Measurements from ENCODE around the gene BICRAL.
A peak's percentile ranks its signal among the peaks of the same experiment; 100 is the strongest.
"Not testable (repeated sequence)": the region's sequence is repeated elsewhere in the genome, so short reads cannot be mapped to it uniquely, and the experiment has no call there.

The BICRAL gene

DNA sequence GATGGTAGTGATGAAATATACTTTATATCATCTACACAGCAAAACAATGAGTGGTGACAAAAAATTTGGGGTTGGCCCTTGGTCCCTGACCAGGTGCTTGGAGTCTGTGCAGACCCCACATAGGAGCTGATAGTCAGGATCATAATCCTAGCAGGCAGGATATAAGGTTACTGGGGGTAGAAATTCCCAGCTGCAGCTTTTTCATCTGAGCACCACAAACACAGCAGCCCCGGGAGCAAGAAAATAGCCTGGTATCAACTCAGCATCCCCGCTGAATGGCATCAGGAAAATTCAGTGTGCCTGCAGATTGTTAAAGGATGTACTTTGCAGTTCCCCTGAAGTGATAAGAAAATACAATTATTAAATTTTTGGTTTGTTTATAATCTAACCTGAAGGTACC, 69.7 kb downstream of the BICRAL start:
- no peak for DNase-seq

DNA sequence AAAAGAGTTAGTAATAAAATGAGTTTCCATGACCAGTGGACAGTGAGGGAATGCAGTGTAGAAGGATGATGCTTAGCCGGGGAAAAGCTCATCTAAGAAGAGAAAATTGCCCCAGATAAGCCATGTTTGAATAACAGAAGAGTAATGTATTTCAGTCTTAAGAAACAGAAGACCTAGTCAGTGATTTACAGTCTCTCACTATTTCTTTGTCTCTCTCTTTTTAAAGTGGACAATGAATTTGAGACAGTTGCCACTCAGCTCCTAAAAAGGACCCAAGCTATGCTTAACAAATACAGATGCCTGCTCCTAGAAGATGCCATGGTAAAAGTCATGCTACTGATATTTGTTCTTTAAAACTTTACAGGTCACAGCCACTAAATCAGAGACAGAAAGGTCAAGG, 78.2 kb downstream of the BICRAL start:
- no peak for DNase-seq

DNA sequence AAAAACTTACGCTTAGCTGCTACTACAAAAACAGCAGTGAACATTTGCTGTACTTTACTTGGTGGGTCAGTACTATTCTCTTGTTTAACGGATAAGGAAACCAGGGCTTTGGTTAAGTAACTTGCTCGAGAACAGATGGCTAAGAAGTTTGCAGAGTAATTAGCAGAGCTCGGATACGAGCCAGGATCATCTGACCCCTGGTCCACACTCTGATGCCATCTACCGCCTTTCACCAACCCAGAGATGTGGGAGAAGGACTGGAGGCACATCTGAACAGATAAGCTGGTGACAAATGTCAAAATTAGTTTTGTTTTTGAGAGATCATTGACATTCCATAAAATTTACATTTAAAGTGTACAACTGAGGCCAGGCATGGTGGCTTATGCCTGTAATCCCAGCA, 78.6 kb downstream of the BICRAL start:
- DNase-seq = no peak

DNA sequence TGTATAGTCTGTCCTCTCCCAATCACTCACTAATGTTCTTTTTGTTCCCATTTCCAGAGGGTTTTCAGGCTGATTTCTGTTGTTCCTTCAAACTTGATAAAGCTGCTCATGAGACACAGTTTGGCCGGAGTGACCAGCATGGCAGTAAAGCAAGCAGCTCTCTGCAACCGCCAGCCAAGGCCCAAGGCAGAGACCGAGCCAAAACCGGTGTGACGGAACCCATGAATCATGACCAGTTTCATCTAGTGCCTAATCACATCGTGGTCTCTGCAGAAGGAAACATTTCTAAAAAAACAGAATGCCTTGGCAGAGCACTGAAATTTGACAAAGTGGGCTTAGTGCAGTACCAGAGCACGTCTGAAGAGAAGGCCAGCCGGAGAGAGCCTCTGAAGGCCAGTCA, 82.8 kb downstream of the BICRAL start:
- DNase-seq = no peak

DNA sequence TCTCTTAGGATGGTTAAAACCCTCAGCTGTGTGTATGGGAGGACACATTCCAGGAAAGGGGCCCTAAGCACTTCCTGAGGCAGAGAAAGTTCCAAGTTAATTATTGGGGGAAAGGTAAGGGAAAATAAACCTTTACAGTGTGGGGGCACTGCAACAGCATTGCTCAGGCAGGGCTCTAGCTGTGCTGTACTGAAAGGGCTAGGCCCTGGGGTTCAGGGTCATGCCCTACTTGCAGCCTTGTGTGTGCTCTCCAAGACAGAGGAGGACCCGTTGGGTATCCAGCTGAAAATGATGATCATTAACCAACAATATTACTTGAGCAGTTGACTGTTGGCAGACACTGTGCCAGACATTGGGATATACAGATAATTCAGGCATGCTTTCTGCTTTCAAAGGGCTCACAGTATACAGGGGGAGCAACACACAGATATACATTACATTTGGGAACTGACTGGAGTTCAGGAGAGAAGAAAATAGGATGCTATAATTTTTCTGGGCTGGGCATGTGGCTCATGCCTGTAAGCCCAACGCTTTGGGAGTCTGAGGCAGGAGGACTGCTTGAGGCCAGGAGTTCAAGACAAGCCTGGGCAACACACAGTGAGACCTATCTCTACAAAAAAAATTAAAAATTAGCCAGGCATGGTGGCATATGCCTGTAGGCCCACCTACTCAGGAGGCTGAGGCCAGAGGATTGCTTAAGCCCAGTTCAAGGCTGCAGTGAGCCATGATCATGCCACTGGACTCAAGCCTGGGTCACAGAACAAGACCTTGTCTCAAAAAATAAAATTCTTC, 88.5 kb downstream of the BICRAL start:
- no peak for DNase-seq

DNA sequence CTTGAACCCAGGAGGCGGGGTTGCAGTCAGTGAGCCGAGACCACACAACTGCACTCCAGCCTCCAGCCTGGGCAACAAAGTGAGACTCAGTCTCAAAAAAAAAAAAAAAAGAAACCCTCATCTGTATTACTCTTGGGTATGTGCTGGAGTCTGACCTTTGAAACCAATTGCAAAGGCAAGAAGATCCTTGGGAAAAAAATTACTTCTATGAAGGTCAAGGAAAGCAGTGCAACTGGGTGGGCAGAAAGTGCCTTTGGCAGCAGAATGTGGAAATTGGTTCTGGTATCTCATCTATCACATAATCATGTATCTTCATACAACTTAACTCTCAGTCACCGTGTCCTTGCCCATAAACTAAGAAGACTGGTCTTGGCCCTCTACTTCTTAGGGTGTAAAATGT, 89.9 kb downstream of the BICRAL start:
- no peak for DNase-seq

DNA sequence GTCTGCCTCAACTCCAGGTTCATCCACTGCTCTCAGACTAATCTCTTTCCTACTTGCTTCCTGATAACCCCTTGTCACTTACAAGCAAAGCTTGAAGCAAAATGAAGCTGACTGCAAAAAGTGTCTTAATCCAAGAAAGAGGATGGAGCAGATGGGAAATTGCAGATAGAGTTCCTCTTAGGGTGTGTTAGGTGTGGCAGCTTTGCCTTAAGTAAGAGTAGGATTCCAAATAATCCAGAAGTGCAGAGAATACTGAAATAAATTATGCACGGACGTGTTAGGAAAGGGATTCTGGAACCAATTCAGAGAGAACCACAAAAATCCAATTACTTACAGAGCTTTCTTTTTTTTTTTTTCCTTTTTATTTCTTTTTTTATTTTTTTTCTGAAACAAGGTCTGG, 91.5 kb downstream of the BICRAL start:
- DNase-seq = no peak

DNA sequence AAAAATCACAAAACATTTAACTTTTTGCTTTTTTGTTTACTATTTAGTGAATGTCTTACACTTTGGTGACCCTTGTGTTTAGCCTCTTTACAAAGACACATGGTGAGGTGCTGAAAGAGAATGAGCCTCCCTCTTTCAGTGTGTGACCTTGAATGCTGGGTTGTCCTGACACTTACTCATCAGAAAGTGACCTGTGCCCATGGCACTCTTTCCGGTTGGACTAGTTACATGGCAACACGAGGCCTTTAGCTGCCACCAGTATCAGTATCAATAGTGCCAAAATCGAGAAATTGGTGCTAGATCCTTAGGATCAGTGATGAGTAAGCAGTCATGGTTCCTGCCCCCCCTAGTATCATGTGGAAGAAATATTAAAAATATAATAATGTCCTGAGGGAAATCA, 95.8 kb downstream of the BICRAL start:
- DNase-seq = no peak

DNA sequence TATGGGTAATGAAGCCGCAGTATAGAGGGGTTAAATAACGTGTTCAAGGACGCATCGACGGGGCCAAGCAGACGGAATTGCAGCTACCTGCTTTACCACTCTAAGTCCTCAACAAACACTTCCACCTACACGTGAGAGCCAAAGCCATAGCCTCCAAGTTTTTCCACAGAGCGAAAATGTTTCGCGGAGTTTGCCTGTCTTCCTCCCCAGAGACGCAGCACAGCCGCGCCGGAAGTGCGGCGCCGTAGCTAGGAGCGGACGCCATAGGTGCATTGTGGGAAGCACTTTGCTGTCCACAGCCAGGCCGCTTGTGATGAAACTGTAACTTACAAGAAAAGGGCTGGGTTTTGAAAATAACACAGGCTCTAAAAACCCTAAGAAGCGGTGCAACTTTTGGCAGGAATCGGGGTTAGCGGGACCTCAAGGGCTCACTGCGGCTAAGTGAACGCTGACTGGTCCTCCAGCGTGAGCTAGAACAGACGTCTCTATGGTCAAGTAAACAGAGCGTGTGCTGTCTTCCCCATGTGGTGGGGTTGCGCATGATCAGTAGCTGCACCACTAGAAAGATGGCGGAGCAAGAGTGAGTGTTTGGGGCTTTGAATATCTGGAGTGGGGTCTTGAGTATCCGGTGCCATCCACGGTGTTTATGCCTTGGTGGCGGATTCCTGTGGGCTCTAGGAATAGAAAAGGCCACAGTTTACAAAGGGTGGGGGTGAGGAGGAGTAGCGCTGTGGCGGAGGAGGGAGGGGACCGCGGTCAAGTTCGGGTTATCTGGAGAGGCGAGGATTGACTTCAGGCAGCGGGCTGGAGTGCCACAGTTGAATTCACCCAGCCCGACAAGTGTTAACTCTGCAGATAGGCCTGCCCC, 97.8 kb downstream of the BICRAL start, which contains the start of gene RPL7L1:
Gene RPL7L1, plus strand, starts transcription at position 245 of the 868 bp plus-strand sequence. Its CDS starts 295 bp downstream, at position 540.
- peak; percentile 67 to 87 (median 82) for DNase-seq

DNA sequence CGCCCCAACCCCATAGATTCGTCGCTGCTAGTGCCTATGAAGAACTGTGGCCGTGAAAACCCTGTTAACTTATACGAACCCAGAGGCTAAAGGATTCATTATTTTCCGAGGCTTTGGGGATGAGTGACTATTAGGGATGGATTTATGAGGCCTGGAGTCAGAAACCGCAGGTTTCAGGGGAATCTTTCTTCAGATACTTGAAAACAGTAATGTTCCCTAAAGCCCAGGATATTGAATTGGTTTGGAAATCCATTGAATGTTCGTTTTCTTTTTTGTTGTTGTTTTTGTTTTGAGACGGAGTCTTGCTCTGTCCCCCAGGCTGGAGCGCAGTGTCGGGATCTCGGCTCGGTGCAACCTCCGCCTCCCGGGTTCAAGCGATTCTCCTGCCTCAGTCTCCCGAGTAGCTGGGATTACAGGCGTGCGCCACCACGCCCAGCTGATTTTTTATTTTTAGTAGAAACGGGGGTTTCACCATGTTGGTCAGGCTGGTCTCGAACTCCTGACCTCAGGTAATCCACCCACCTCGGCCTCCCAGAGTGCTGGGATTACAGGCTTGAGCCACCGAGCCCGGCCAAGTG, 98.5 kb downstream of the BICRAL start:
- DNase-seq = not testable (repeated sequence)

DNA sequence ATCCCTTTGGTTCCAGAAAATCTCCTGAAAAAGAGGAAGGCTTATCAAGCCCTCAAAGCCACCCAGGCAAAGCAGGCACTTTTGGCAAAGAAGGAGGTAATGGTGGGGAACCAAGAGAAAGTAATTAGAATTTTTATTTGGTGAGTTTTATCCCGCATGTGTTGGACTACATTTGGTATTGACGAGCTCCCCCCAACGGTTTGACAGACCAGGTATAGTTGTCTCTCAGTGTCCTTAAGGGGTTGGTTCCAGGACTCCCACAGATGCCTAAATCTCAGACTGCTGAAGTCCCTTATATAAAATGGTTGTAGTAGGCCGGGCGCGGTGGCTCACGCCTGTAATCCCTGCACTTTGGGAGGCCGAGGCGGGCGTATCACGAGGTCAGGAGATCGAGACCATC, 99.0 kb downstream of the BICRAL start:
- DNase-seq = not testable (repeated sequence)

DNA sequence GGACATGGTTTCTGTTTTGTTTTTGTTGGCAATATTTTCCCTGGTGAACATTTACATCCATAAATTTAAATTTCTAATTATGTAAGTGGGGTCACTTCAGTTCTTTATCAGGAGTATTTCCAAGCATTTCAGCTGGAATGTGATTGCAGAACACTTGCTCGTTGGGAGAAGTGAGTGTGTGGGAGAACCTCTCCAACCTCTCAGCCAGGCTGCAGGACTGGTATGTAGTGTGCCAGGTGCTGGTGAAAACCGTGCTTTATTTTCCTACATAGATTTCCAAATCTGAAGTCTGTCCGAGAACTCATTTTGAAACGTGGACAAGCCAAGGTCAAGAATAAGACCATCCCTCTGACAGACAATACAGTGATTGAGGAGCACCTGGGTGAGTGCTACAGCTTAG, 103.8 kb downstream of the BICRAL start:
- DNase-seq = no peak

DNA sequence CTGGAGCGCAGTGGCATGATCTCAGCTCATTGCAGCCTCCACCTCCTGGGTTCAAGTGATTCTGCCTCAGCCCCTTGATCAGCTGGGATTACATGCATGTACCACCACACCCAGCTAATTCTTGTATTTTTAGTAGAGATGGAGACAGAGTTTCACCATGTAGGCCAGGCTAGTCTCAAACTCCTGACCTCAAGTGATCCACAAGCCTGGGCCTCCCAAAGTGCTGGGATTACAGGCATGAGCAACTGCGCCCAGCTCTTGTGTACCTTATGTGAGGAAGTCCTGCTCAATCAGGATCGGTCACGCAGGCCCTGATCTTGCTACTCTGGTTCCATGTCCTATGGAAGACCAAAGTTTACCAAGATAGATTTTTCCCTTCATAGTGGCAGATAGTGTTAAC, 106.3 kb downstream of the BICRAL start:
- DNase-seq = not testable (repeated sequence)

DNA sequence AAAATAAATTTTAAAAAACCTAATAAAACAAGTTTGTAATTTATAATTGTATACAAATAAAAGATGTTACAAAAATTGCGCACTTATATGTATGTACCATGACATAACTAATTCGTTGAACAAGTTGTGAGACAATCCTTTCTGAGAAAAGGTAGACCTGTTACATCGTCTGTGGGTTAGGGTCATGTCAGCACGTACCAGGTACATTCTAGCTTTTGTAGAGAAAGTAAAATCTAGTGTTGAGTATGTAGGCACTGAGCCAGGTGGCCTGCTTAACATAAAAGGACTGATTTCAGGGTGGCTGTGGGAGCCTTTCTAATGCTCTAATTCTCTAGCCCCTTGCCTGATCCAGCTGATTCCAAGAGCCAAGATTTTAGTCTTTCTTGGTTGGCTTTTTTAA, 108.0 kb downstream of the BICRAL start:
- DNase-seq = no peak

DNA sequence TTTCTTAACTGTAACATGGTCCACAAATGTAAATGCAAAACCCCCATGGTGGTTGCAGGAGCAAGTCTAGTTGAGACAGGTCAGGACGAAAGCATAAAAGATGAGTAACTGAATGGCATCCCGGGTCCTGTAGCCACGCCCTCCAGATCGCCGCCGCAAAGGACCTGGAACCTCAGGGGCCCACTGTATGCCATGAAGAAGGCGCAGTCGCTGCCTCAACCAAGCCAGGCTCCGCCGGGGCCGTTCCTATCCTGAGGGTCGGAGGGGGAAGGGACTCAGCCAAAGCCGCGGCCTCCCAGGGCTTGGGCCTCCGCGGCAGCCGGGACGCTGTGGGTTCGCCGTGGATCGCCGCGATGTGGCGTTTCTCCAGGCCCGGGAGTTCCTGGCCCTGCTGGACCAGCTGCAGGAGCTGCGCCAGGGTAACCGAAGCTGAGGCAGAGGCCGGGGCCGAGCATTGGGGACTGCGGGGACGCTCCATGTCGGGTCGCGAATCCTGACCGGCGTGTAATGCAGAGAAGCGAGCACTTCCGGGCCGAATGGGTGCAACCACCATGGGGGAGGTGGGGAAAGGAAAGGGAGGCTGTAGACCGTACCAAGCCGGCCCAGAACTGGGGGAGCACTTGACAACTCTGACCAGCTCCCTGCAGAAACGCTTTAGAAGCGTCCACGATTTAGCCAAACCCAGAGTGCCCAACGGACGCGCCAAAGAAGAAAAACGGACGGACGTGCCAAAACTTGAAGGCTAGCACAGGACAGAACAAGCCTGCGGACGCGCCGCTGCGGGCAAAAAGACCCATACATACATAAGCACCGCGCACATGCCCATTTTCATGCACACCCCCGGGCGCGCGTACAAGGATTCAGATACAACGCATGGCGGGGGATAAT, 108.7 kb downstream of the BICRAL start:
- peak; percentile 67 to 80 (median 73) for DNase-seq

DNA sequence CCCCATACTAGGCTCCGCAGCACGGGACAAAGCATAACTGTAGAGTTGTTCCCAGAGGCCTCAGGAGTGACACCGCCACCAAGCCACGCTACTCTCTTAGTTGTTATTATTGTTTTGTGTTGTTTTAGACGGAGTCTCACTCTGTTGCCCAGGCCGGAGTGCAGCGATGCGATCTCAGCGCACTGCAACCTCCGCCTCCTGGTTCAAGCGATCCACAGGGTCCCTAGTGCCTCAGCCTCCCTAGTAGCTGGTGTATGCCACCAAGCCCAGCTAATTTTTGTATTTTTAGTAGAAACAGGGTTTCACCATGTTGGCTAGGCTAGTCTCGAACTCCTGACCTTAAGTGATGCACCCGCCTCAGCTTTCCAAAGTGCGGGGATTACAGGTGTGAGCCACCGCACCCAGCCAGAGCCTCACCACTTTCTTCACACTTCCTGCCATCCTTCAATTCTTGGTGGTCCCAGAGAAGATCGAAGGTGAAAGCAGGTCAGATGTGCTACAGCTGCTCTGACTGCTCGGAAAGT, 109.4 kb downstream of the BICRAL start:
- DNase-seq = no peak

DNA sequence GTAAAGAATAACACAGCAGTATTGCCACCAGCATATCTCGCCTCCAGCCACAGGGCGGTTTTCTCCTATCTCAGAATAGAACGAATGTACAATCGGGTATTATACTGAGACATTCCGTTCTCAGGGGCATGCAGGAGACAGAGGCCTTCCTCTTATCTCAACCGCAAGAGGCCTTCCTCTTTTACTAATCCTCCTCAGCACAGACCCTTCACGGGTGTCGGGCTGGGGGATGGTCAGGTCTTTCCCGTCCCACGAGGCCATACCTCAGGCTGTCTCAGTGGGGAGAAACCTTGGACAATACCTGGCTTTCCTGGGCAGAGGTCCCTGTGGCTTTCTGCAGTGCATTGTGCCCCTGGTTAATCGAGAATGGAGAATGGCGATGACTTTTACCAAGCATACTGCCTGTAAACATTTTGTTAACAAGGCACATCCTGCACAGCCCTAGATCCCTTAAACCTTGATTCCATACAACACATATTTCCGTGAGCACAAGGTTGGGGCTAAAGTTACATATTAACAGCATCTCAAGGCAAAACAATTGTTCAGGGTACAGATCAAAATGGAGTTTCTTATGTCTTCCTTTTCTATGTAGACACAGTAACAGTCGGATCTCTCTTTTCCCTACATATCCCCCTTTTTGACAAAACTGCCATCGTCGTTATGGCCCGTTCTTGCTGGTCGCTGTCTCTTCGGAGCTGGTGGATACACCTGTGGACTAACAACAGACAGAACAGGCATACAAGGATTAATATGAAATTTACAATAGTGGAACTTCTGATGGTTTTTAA, 112.4 kb downstream of the BICRAL start:
- not testable (repeated sequence) for DNase-seq

DNA sequence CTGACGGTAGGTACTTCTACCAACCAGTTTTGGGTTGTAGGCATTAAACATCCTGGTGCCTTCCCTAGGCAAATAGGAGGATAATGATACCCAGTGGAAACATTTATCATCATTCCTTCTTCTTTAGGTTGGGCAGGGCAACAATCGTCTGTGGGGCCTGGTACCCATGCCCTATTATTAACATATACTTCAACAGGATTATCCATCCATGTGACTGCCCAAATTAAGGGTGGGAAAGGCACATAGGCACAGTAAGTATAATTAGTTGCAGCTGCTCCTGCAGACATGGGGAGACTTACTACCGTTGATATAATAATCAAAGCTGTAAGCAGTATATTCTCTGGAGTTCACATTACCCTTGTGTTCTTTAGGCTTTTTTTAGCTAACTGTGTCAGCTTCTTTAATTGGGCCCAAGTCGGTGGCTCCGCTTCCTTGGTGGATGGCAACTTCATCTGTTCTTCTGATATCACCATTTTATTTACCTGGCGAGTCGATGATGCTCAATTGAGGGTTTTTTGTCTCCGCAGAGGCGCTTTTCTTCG, 114.4 kb downstream of the BICRAL start:
- no peak for DNase-seq

DNA sequence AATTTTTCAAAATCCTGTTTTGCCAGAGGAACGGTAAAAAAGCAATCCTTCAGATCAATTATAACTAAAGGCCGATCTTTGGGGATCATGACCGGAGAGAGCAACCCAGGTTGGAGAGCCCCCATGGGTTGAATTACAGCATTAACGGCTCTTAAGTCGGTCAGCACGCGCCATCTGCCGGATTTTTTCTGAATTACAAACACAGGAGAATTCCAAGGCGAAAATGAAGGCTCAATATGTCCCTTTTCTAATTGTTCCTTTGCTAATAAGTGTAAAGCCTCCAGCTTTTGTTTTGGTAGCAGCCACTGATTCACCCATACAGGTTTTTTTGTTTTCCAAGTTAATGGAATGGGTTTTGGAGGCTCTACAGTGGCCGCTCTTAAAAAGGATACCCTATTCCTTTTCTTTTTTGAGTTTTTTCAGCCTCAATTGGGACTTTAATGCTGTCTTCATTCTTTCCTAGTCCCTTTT, 117.1 kb downstream of the BICRAL start:
- DNase-seq = peak; percentile 8 to 39 (median 32)

DNA sequence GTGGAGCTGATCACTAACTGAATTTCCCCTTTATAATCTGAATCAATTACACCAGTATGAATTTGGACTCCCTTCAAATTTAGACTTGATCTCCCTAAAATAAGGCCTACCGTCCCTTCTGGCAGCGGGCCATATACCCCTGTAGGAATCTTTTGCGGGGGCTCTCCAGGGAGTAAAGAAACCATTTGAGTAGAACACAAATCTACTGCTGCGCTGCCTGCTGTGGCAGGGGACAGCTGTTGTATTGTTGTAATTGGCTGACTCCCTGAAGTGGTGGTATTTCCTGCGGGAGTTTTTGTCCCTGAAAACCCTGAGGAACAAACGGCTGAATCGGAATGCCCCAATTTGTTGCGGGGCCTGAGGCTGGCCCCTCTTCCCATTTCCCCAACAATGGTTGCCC, 118.0 kb downstream of the BICRAL start:
- no peak for DNase-seq

DNA sequence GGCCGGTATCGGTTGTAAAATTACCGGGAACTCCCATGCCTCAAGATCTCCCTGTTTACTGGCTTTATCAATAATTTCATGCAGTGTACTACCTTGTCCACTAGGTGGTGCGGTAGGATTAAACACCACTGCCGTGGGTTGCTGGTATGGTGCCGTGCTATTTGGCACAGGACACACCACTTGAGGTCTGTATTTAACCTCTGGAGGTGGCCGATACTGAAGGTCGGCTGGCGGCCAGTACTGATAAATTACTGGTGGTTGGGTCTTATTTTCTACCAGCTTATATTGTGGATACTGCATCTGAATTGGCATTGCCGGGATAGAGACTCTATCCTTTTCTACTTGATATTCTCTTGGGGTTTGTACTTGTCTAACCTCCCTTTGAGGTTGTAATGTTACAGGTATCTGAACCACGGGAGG, 119.7 kb downstream of the BICRAL start:
- DNase-seq = peak in 3 of 4 experiments; percentile 6 to 38 (median 26)

Measured in activated naive CD4-positive, alpha-beta T cell (primary cell).